IMR-90 (cell line): Measurements from ENCODE around the gene COL25A1. TPM values are rescaled to one million over a fixed set of nuclear protein-coding genes. Genes with fewer than 3 reads are reported as not detected.

ENCODE experiments used
- ATAC-seq: fragments of 200-7000 bp; cut with Tn5 transposase; 2 replicates; pipeline ENCODE4 v1.9.1; 2020; ENCODE audit warnings: low read depth, mild to moderate bottlenecking, moderate library complexity
- BruUV-seq: library from RNA; stranded (reverse); fragments of 400-500 nt; replicated peaks from 2 replicates; lab custom pipeline; 2021; lab: Mats Ljungman, UMichigan
- CTCF ChIA-PET: fragments of 300-600 bp; formaldehyde crosslinking; extraction: SDS; loops from one replicate; lab custom pipeline; 2021; ENCODE audit warnings: antibody characterized with exemption; lab: Yijun Ruan, JAX
- POLR2A ChIA-PET: fragments of 300-600 bp; sonication (Branson Sonifier 250); formaldehyde crosslinking; loops from one replicate; lab custom pipeline; 2022; ENCODE audit warnings: antibody characterized with exemption; ENCODE audit not compliant: unreplicated experiment; lab: Charles Lee
- DNase-seq: peaks from one replicate; pipeline ENCODE4 v3.0.0; 2013
- H2AFZ ChIP-seq: replicated peaks from 2 replicates; pipeline ENCODE3; 2013; ENCODE audit warnings: low read length, mild to moderate bottlenecking; ENCODE audit not compliant: poor library complexity
- H2AK5ac ChIP-seq: 2 replicates; pipeline ENCODE4 v1.6.1; 2013; ENCODE audit warnings: low read depth, low read length, inconsistent platforms
- H2AK9ac ChIP-seq: replicated peaks from 2 replicates; pipeline ENCODE3; 2013; ENCODE audit warnings: mild to moderate bottlenecking, low read depth, low read length, moderate library complexity; ENCODE audit not compliant: poor library complexity
- H2BK120ac ChIP-seq: 2 replicates; pipeline ENCODE4 v1.6.1; 2013; ENCODE audit warnings: low read depth, low read length, inconsistent platforms
- H2BK15ac ChIP-seq: 3 replicates; pipeline ENCODE4 v1.6.1; 2013; ENCODE audit warnings: low read depth, low read length, inconsistent platforms
- H2BK20ac ChIP-seq: 2 replicates; pipeline ENCODE4 v1.6.1; 2013; ENCODE audit warnings: low read depth, mild to moderate bottlenecking, inconsistent platforms, low read length, moderate library complexity
- H2BK5ac ChIP-seq: 2 replicates; pipeline ENCODE4 v1.6.1; 2013; ENCODE audit warnings: mild to moderate bottlenecking, low read depth, low read length, inconsistent platforms; ENCODE audit not compliant: poor library complexity, severe bottlenecking
- H3K14ac ChIP-seq: replicated peaks from 2 replicates; pipeline ENCODE4 v1.6.1; 2013; ENCODE audit warnings: low read depth, low read length, inconsistent platforms
- H3K18ac ChIP-seq: 2 replicates; pipeline ENCODE4 v1.6.1; 2013; ENCODE audit warnings: low read depth, low read length, control low read depth
- H3K23ac ChIP-seq: 2 replicates; pipeline ENCODE4 v1.6.1; 2013; ENCODE audit warnings: low read depth, low read length, inconsistent platforms
- H3K27ac ChIP-seq: 2 replicates; pipeline ENCODE4 v1.5.1; 2013; ENCODE audit warnings: mild to moderate bottlenecking, control low read depth, low read length; ENCODE audit not compliant: insufficient read depth
- H3K27me3 ChIP-seq: 2 replicates; pipeline ENCODE4 v1.6.1; 2013; ENCODE audit warnings: low read length; ENCODE audit not compliant: control insufficient read depth, insufficient read depth
- H3K36me3 ChIP-seq: 2 replicates; pipeline ENCODE4 v1.6.1; 2013; ENCODE audit warnings: low read length, mixed read lengths; ENCODE audit not compliant: control insufficient read depth, insufficient read depth
- H3K4ac ChIP-seq: 2 replicates; pipeline ENCODE4 v1.6.1; 2013; ENCODE audit warnings: low read depth, low read length, inconsistent platforms
- H3K4me1 ChIP-seq: 2 replicates; pipeline ENCODE4 v1.6.1; 2013; ENCODE audit warnings: low read length, mixed read lengths; ENCODE audit not compliant: control insufficient read depth, insufficient read depth
- H3K4me2 ChIP-seq: 2 replicates; pipeline ENCODE4 v1.6.1; 2013; ENCODE audit warnings: low read depth, mild to moderate bottlenecking, control low read depth, low read length, moderate library complexity
- H3K4me3 ChIP-seq: 2 replicates; pipeline ENCODE4 v1.5.1; 2013; ENCODE audit warnings: low read depth, mild to moderate bottlenecking, control low read depth, low read length, moderate library complexity; ENCODE audit not compliant: insufficient read depth
- H3K56ac ChIP-seq: 2 replicates; pipeline ENCODE4 v1.6.1; 2013; ENCODE audit warnings: low read length, inconsistent platforms; ENCODE audit not compliant: insufficient read depth; ENCODE audit errors: extremely low read depth
- H3K79me1 ChIP-seq, 2 experiments: 2 replicates each; pipeline ENCODE4 v1.6.1; 2013; ENCODE audit warnings: low read length in 2 of 2, inconsistent platforms in 1 of 2, low read depth in 1 of 2
- H3K9ac ChIP-seq: 2 replicates; pipeline ENCODE4 v1.6.1; 2013; ENCODE audit warnings: low read depth, low read length, control low read depth
- H3K9me1 ChIP-seq: 2 replicates; pipeline ENCODE4 v1.6.1; 2013; ENCODE audit warnings: low read length, inconsistent platforms; ENCODE audit not compliant: insufficient read depth
- H3K9me3 ChIP-seq: 2 replicates; pipeline ENCODE4 v1.6.1; 2013; ENCODE audit warnings: low read length; ENCODE audit not compliant: control insufficient read depth, insufficient read depth
- H4K20me1 ChIP-seq: 2 replicates; pipeline ENCODE4 v1.6.1; 2013; ENCODE audit warnings: low read length, inconsistent platforms; ENCODE audit not compliant: insufficient read depth
- H4K5ac ChIP-seq: 2 replicates; pipeline ENCODE4 v1.6.1; 2013; ENCODE audit warnings: mild to moderate bottlenecking, low read depth, low read length, control low read depth
- H4K8ac ChIP-seq, 2 experiments: 2 replicates each; pipeline ENCODE4 v1.6.1; 2013; ENCODE audit warnings: low read depth in 2 of 2, low read length in 2 of 2, control low read depth in 1 of 2, inconsistent platforms in 1 of 2
- H4K91ac ChIP-seq: 2 replicates; pipeline ENCODE4 v1.6.1; 2013; ENCODE audit warnings: low read depth, low read length, inconsistent platforms; ENCODE audit not compliant: insufficient read depth
- POLR2A ChIP-seq: IDR thresholded peaks from 2 replicates; pipeline ENCODE4 v1.6.1; 2012; ENCODE audit warnings: mild to moderate bottlenecking, low read depth, low read length
- WGBS, 2 experiments: methylation state at CpG; one replicate each; pipeline versions ENCODE4 v1.1.5 to v1.1.7; 2013; ENCODE audit warnings: missing lambda C conversion rate in 2 of 2; ENCODE audit not compliant: insufficient read length in 1 of 2; ENCODE audit errors: extremely low coverage in 2 of 2; 5-methylcytosine and 5-hydroxymethylcytosine counted together
- dilution Hi-C: fragments of 300-500 bp; cut with HindIII; formaldehyde crosslinking; loops from one replicate; pipeline ENCODE4 v1.14.3; 2018; ENCODE audit warnings: low sequenced_read_pairs; ENCODE audit not compliant: unreplicated experiment
- in situ Hi-C: fragments of 300-500 bp; cut with MboI; formaldehyde crosslinking; loops from 3 replicates; pipeline ENCODE4 v1.14.3; 2019; ENCODE audit warnings: low sequenced_read_pairs, inconsistent platforms, mixed read lengths
- intact Hi-C: fragments of 100-400 bp; cut with micrococcal nuclease; formaldehyde crosslinking; loops from 2 replicates; pipeline ENCODE4 v1.10.0; 2022
- polyA plus RNA-seq, 3 experiments: library from polyadenylated mRNA; depleted of rRNA; stranded (reverse); fragments of >200 nt; gene quantifications; 2 replicates each; pipeline ENCODE4 v1.2.3, GENCODE V29; 2012; ENCODE audit warnings: low replicate concordance in 1 of 3
- total RNA-seq: library from RNA; depleted of rRNA; stranded (reverse); fragments of >200 nt; gene quantifications from 2 replicates; pipeline ENCODE4 v1.2.3, GENCODE V29; 2012

Gene COL25A1
- total and polyA plus RNA-seq, 2 of the 4 experiments (the other 2 are of a cell fraction), result under 0.01 to 0.05 TPM

- ATAC-seq, result no peak
- POLR2A ChIA-PET, result no interaction called here
- dilution Hi-C loops, result no loop called here
Observed at GRCh38 chr4:109334129-109335105, 32.0 kb upstream of the COL25A1 start.

More at GRCh38 chr4:109334129-109335105, 32.0 kb upstream of the COL25A1 start:
- 56% methylated on average over 2 of the region's 10 CpGs; no CpG with 5 or more reads in 1 of the 2 experiments for WGBS, 2 experiments
- TF ChIP-seq POLR2A, result no peak
- Histone ChIP-seq H3K9me1 (no peaks in the 10 kb centered on the region), H2AK9ac (no peak overlapping the region), H3K18ac (no peak overlapping the region), H2BK5ac (no peak overlapping the region), H3K27ac (no peak overlapping the region), H4K20me1 (no peaks in the 10 kb centered on the region), H3K4me2 (no peak overlapping the region), H2BK20ac (no peak overlapping the region), H3K4me1 (no peaks in the 10 kb centered on the region), H2BK15ac (no peak overlapping the region), H3K56ac (no peak overlapping the region), H4K91ac (no peak overlapping the region), H3K36me3 (no peaks in the 10 kb centered on the region), H3K14ac (no peak overlapping the region), H3K9me3 (no peaks in the 10 kb centered on the region), H2BK120ac (no peak overlapping the region), H3K27me3 (no peaks in the 10 kb centered on the region), H4K5ac (no peak overlapping the region), H3K23ac (no peak overlapping the region), H2AFZ (no peak overlapping the region), H3K9ac (no peak overlapping the region), H3K4ac (no peak overlapping the region), H2AK5ac (no peak overlapping the region), H3K79me1 (no peaks in the 10 kb centered on the region), H3K4me3 (no peak overlapping the region), H4K8ac (no peak overlapping the region)
- intact Hi-C loops, result no loop called here
- CTCF ChIA-PET, result interaction anchor here (0.6 kb wide), 1 partner anchor 23 kb away, joined by 4 read pairs; no protein-coding TSS in a partner anchor
- BruUV-seq, result no TSS peak
- no peak for DNase-seq
- in situ Hi-C loops, result no loop called here
